HG02884 (cell line): ENCODE results near the gene MAP3K20.
"Not testable (repeated sequence)": the region's sequence is repeated elsewhere in the genome, so short reads cannot be mapped to it uniquely, and the experiment has no call there.

ENCODE experiments used
- ATAC-seq: cut with Tn5 transposase; IDR thresholded peaks from one replicate; pipeline ENCODE4 v1.9.1; 2021; ENCODE audit warnings: mild to moderate bottlenecking, moderate library complexity; ENCODE audit not compliant: unreplicated experiment

Gene MAP3K20

GRCh38 chr2:173075781-173076580 is at the start of gene MAP3K20:
MAP3K20 (plus strand) TSS chr2:173075846; CDS start chr2:173091032, 15,186 bp downstream.
- peak; percentile 61 for ATAC-seq

GRCh38 chr2:173026479-173026878 is 49.2 kb upstream of the MAP3K20 start:
- ATAC-seq, result no peak

GRCh38 chr2:173027181-173028128 is 48.2 kb upstream of the MAP3K20 start:
- ATAC-seq, result no peak

DNA sequence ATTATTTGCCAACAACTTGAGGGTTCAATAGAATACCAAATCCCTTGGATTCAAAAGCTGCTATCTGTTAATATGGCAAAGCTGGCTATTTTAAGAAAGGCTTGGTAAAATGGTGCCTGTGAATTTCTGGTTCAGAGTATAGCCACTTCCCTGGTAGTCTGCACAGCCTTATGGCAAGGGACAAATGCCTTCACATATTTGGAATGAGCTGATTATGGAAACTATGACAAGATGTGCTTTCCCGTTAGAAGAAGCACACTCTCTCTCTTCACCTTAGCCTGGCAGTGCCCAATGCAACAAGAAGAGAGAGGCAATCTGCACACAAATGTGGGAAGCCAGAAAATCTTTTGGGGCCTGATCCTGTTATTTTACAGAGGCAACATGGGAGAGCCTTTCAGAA is 47.5 kb upstream of the MAP3K20 start:
- ATAC-seq, result no peak

- no peak for ATAC-seq
These were observed 47.0 kb upstream of the MAP3K20 start for GRCh38 chr2:173028671-173029070.

DNA sequence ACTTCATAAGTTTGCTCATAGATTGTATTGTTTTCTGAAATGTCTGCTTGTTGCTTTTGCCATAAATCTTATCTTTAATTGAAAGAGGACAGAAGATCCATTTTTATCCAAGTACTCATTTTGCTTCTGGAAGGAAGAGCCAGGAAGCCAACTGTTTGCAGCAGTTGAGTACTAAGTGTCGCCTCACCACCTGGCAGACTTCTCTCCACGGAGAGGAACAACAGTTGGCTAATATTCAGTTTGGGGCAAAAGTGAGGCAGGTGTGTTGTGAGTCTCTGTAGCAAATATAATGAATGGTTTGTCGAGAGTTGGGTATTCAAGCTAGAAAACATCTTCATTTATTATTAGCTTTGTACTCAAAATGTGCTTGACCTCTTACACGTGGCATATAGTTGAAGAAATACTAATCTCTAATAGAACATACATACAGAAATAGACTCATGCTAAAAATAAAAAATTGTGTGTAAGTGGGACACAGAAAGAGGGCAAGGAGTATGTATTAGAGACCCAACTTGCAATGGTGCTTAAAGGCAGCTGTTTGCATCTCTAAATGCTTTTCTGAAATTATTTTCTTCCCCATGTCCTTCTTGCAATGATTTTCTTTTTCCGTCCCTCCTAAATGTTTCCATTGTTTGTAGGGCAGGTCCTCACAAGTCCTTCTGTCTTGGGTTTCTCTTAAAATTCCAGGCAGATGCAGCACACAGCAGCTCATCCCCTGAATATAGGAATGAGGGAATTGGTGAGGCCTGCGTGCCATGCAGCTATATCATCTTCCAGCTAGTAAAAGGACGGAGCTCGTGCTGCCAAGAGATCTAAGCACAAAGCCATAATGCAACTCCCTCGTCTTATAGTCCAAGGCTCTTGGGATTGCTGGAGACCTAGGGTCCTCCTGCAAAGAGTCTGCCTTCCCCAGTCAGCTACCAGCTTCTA is 44.8 kb upstream of the MAP3K20 start:
- ATAC-seq, result no peak

DNA sequence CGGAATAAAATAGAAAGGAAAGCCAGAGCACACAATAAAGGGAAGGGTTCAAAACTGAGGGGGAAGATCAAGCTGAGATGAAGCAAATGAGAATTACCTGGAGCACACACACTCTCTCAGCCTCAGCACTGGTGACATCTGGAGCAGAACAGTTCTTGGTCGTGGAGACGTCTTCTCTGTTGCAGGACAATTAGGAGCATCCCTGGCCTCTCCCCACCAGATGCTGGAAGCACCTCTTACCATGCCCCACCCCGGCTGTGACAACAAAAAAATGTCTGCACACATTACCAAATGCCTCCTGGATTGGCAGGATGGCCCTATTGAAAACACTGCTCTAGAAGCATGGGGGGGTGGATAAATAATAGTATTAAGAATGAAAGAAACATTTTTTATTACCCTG is 43.6 kb upstream of the MAP3K20 start:
- ATAC-seq, result no peak

DNA sequence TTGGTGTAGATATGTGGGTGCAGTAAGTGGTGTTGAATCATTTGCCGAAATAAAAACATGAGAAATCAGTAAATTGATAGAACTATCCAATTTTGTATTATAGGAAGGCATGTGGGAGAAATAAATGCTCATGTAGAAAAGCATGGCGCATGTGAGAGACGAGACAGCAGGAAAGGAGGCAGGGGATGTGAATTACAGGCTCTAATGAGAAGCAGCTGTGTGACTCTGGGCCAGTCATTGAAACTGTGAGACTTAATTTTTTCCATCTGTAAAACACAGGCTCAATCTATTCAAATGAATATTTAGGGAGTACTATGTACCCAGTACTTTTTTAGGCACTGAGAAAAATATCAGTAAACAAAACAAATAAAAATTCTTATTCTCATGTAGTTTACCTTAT is 42.6 kb upstream of the MAP3K20 start:
- no peak for ATAC-seq

GRCh38 chr2:173034143-173034542 is 41.5 kb upstream of the MAP3K20 start:
- ATAC-seq, result no peak

DNA sequence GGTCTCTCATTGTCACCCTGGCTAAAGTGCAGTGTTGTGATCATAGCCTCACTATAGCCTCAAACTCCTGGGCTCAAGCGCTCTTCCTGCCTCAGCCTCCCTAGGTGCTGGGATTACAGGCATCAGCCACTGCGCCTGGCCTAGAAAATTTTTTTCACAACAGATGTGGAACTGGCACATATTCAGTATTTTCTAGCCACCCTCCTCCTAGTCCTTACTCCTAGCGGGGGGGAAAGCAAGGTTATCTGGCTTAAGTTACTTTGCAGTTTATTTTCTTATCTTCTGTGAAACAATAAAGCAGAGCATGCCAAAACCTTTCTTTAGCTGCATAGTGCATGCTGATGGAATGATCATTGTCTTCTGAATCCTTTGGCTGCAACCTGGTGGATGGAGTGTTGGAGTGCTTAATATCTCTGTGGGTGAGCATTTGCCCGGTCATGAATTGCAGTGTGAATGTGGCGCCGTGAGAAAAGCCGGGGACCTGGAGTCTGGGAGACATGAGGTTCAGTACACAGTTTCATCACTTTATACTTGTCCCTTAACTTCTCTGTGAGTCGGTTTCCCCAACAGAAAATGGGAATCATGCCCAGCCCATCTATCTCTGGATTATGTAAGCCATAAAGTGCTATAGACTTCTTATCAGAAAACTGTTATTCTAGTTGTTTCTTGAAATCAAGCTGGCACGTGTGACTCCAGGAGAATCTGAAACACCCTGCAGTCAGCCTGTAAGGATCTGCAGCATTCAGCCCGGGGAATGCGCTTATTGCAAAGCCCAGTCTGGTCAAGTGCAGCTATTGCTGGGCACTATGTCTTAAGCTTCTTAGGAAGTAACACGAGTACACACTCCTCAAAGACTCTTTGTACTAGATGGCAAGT is 38.2 kb upstream of the MAP3K20 start:
- no peak for ATAC-seq

- not testable (repeated sequence) for ATAC-seq
These were observed 37.4 kb upstream of the MAP3K20 start for GRCh38 chr2:173038257-173038656.

GRCh38 chr2:173040729-173041128 is 34.9 kb upstream of the MAP3K20 start:
- no peak for ATAC-seq

DNA sequence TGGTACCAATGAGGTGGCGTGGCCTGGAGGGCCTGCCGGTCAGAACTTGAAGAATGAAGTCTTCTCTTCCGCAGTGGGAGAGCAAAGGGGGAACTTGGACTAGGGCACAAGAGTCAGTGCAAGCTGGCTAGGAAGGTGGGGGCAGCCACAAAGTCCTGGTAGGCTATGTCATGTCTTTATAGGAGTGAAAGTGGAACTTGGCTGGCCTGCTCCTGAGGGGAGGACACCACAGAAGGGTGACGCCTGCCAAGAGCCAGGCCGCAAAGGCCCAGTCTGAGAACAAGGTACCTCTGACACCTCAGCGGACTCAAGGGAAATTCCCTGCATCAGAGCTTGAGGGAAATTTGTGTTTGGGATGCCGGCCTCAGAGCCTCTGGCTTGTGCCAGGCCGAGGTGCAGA is 32.2 kb upstream of the MAP3K20 start:
- no peak for ATAC-seq

DNA sequence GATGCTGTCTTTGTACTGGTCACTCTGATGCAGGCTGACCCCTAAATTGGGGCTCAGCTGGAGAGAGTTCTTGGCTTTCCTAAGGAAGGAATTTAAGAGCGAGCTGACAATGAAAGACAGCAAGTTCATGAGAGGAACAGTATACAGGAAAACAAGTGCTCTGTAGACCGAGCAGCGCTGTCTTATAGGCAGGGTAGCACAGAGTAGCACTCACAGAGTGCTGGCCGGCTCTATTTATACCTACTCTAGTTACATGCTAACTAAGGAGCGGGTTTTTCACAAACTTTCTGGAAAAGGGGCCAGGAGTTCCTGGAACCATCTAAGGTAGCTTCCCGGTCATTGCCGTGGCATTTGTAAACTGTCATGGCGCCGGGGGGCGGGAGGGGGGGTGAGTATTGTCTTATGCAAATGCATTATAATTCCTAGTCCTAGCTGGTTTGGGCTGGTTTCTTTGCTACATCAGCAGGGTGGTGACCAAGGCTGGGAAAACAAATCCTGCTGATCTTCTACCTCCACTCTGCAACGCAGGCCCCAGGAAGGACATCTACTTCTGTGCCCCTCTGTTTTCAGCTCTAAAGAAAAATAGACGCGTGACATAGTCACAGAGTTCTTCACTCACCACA is 31.6 kb upstream of the MAP3K20 start:
- no peak for ATAC-seq

DNA sequence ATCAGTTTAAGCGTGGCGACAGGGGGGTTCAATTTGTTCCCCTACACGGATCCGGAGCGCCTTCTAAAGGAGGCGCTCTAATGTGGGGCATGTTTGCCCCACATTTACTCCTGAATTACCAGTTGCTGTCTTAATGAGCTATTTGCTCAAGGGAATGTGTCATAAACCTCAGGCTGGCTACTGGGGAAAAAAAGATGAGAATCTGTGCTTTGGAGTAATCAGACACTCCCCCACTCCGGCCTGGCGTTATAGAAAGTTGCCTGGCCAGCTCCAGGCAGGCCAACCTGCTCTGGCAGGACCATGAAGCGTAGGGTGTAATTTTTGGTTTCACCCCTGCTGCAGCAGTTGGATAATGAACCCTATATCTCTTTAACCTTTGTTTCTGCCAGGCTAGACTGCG is 31.0 kb upstream of the MAP3K20 start:
- no peak for ATAC-seq

- no peak for ATAC-seq
These were observed 30.5 kb upstream of the MAP3K20 start for GRCh38 chr2:173045181-173045580.

DNA sequence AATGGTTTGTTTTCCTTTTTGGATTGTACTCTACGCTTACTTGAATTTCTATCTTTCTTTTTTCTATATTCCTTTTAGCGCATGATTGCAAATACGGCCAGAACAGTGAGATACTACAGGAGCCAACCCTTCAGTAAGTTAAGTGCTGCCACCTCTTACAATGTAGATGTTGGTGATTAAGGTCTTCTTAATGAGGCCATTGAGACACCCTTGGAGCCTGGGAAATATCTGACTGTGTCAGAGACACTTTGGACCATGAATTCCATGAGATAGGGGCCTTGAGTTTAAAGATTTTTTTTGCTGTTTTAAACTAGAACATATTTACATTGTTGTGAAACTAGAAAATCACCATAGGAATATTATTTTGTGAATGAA is 27.1 kb upstream of the MAP3K20 start:
- ATAC-seq, result no peak

DNA sequence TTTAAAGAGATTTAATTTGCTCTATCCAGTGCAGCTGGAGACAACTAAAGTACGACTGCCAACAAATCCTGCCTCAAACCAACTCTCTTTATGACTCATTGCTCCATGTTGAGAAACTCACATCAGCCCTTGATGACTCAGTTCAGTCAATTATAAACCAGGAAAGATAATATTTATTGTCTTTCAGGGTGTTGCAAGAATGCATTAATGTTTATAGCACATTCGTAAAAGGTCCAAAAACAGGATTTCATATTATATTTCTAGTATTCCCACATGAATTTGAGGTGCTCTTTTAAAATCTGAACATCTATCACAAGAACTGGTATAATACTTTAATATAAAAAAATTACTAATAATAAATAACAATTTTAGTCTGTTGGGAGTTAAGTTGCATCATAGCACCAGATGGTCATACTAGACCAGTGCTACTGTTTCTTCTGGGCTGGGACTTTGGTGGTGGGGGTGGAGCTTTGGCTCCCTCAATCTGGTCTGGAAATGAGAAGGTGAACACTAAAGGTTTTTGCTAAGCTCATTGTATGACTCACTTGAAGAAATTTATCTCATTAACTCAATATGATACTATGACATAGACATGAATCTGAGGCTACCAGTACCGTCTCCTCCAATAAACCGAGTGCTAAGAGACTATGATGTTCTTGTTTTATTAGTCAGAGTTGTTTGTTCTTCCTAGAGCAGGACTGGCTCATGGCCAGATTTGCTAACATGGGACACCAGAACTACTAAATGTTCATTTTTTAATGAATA is 26.6 kb upstream of the MAP3K20 start:
- ATAC-seq, result peak; percentile 79

- no peak for ATAC-seq
These were observed 25.8 kb upstream of the MAP3K20 start for GRCh38 chr2:173049831-173050230.
